Endothelial cell of umbilical vein (primary cell): Measurements from ENCODE around the gene ROPN1L. TPM values are rescaled to one million over a fixed set of nuclear protein-coding genes. Genes with fewer than 3 reads are reported as not detected.

ENCODE experiments used
- BruUV-seq: library from RNA; stranded (reverse); fragments of 400-500 nt; replicated peaks from 2 replicates; lab custom pipeline; 2021; lab: Mats Ljungman, UMichigan
- CTCF ChIA-PET: fragments of 300-600, 350-600 bp; sonication (Branson Sonifier 250); formaldehyde crosslinking; loops from one replicate; lab custom pipeline; 2021; ENCODE audit warnings: antibody characterized with exemption, inconsistent platforms; lab: Charles Lee
- POLR2A ChIA-PET: fragments of 300-600, 350-600 bp; sonication (Branson Sonifier 250); formaldehyde crosslinking; loops from one replicate; lab custom pipeline; 2021; ENCODE audit warnings: antibody characterized with exemption, inconsistent platforms; lab: Charles Lee
- DNase-seq: peaks from one replicate; pipeline ENCODE4 v3.0.0-alpha.2; 2011; ENCODE audit warnings: low read depth, low spot score
- FAIRE-seq: peaks from 2 replicates; lab custom pipeline; 2011; peaks lifted over from hg19 to GRCh38; lab: Jason Lieb, UNC
- H2AFZ ChIP-seq: 2 replicates; pipeline ENCODE4 v1.6.0; 2012; ENCODE audit warnings: low read depth, low read length, control low read depth, inconsistent platforms
- H3K27ac ChIP-seq: 2 replicates; pipeline ENCODE4 v1.5.1; 2011; ENCODE audit warnings: low read depth, mild to moderate bottlenecking, control low read depth, low read length, moderate library complexity; ENCODE audit not compliant: insufficient read depth
- H3K27me3 ChIP-seq, 2 experiments: 2 replicates each; pipeline versions ENCODE4 v1.6.0 to v1.6.1; 2011; ENCODE audit warnings: low read length in 2 of 2, mixed read lengths in 1 of 2; ENCODE audit not compliant: control insufficient read depth in 2 of 2, insufficient read depth in 2 of 2
- H3K36me3 ChIP-seq, 2 experiments: 2 replicates in 1 of 2; 3 replicates in 1 of 2; pipeline ENCODE4 v1.5.1; 2011; ENCODE audit warnings: low read length in 2 of 2, mild to moderate bottlenecking in 1 of 2, moderate library complexity in 1 of 2; ENCODE audit not compliant: control insufficient read depth in 2 of 2, insufficient read depth in 2 of 2; ENCODE audit errors: extremely low read depth in 1 of 2
- H3K4me1 ChIP-seq: 3 replicates; pipeline ENCODE4 v1.5.1; 2011; ENCODE audit warnings: mild to moderate bottlenecking, low read length; ENCODE audit not compliant: control insufficient read depth, insufficient read depth; ENCODE audit errors: extremely low read depth
- H3K4me2 ChIP-seq: 2 replicates; pipeline ENCODE4 v1.6.1; 2011; ENCODE audit warnings: low read length, control low read depth, mixed read lengths; ENCODE audit not compliant: insufficient read depth
- H3K4me3 ChIP-seq, 3 experiments: fragments of 200-600 bp in 1 of 3; sonication (generic), shearing (Covaris generic) in 1 of 3; replicated peaks in 1 of 3; 2 replicates each; pipeline ENCODE4 v1.5.1; 2011 to 2016; ENCODE audit warnings: control low read depth in 3 of 3, low read length in 3 of 3, mild to moderate bottlenecking in 2 of 3, inconsistent platforms in 1 of 3, low read depth in 1 of 3, moderate library complexity in 1 of 3; ENCODE audit not compliant: insufficient read depth in 1 of 3
- H3K79me2 ChIP-seq: 2 replicates; pipeline ENCODE4 v1.6.0; 2012; ENCODE audit warnings: low read length, inconsistent platforms; ENCODE audit not compliant: control insufficient read depth, insufficient read depth
- H3K9ac ChIP-seq: replicated peaks from 2 replicates; pipeline ENCODE3; 2011; ENCODE audit warnings: low read length, control low read depth; ENCODE audit not compliant: insufficient read depth; ENCODE audit errors: extremely low read depth
- H3K9me1 ChIP-seq: replicated peaks from 3 replicates; pipeline ENCODE4 v1.6.0; 2011; ENCODE audit warnings: mild to moderate bottlenecking, low read length; ENCODE audit not compliant: control insufficient read depth, insufficient read depth; ENCODE audit errors: extremely low read depth
- H3K9me3 ChIP-seq: replicated peaks from 2 replicates; pipeline ENCODE4 v1.5.1; 2012; ENCODE audit warnings: low read length, inconsistent platforms; ENCODE audit not compliant: control insufficient read depth, insufficient read depth
- H4K20me1 ChIP-seq: replicated peaks from 2 replicates; pipeline ENCODE3; 2011; ENCODE audit warnings: mild to moderate bottlenecking, low read length; ENCODE audit not compliant: control insufficient read depth, insufficient read depth; ENCODE audit errors: extremely low read depth
- EZH2 ChIP-seq: IDR thresholded peaks from 2 replicates; pipeline ENCODE4 v1.6.1; 2012; ENCODE audit warnings: borderline replicate concordance, low read depth, mild to moderate bottlenecking, moderate library complexity, low read length, inconsistent platforms; ENCODE audit not compliant: severe bottlenecking
- FOS ChIP-seq: IDR thresholded peaks from 2 replicates; pipeline ENCODE4 v1.6.1; 2011; ENCODE audit warnings: mild to moderate bottlenecking, low read length, moderate library complexity, borderline replicate concordance; ENCODE audit not compliant: insufficient read depth
- GATA2 ChIP-seq: IDR thresholded peaks from 2 replicates; pipeline ENCODE4 v1.7.0; 2011; ENCODE audit warnings: low read depth, mild to moderate bottlenecking, moderate library complexity, mixed read lengths, low read length; ENCODE audit not compliant: insufficient read length, insufficient read depth
- JUN ChIP-seq: IDR thresholded peaks from 2 replicates; pipeline ENCODE4 v1.6.1; 2011; ENCODE audit warnings: borderline replicate concordance, low read depth; ENCODE audit not compliant: insufficient read length, insufficient read depth
- MYC ChIP-seq: IDR thresholded peaks from one replicate; pipeline ENCODE4 v1.6.1; 2011; ENCODE audit warnings: mild to moderate bottlenecking, low read depth, low read length
- POLR2A ChIP-seq: IDR thresholded peaks from 2 replicates; pipeline ENCODE4 v1.6.1; 2012; ENCODE audit warnings: low read depth, mild to moderate bottlenecking, control low read depth, low read length
- POLR2AphosphoS5 ChIP-seq: IDR thresholded peaks from 2 replicates; pipeline ENCODE4 v1.6.1; 2012; ENCODE audit warnings: low read depth, mild to moderate bottlenecking, control low read depth, low read length, moderate library complexity; ENCODE audit not compliant: insufficient read depth
- dilution Hi-C: fragments of 300-500 bp; cut with MboI; formaldehyde crosslinking; loops from one replicate; pipeline ENCODE4 v1.15.0; 2019; ENCODE audit warnings: low sequenced_read_pairs; ENCODE audit not compliant: extremely low pct_ligation_motif_present
- intact Hi-C: fragments of 100-400 bp; cut with micrococcal nuclease; formaldehyde crosslinking; loops from one replicate; pipeline ENCODE4 v1.10.0; 2022
- polyA plus RNA-seq, 4 experiments: library from polyadenylated mRNA; depleted of rRNA in 3 of 4; stranded (reverse) in 3 of 4; unstranded in 1 of 4; fragments of >200 nt; gene quantifications; 2 replicates each; pipeline versions ENCODE4 v1.2.1 to v1.2.3, GENCODE V29; 2011 to 2012; ENCODE audit warnings: missing spikeins in 1 of 4
- total RNA-seq: library from RNA; stranded (reverse); gene quantifications from 2 replicates; pipeline ENCODE4 v1.2.3, GENCODE V29; 2021
- TF ChIP-seq, protein P1 (sequence below): IDR thresholded peaks from 2 replicates; pipeline ENCODE4 v1.6.1; 2011; ENCODE audit not compliant: insufficient read depth, insufficient read length
- TF ChIP-seq, protein P2 (sequence below), 2 donors: IDR thresholded peaks; 1 replicate in 1 of 2; 2 replicates in 1 of 2; pipeline ENCODE4 v1.5.1; 2011; ENCODE audit warnings: low read length in 2 of 2, mild to moderate bottlenecking in 2 of 2, moderate library complexity in 2 of 2, control low read depth in 1 of 2, inconsistent platforms in 1 of 2, low read depth in 1 of 2; ENCODE audit not compliant: insufficient read depth in 1 of 2; ENCODE audit errors: extremely low read depth in 1 of 2

Gene ROPN1L
- total and polyA plus RNA-seq, 2 donors (not counting 3 experiments of a cell fraction or from before 2014, with no cell fraction given): 0.30 to 0.60 TPM

GRCh38 chr5:10409504-10409903, 32.2 kb upstream of the ROPN1L start:
- dilution Hi-C loops (loop anchor here (25.0 kb wide), 1 partner anchor 147 kb away; the partner anchor contains the start of gene CCT5), intact Hi-C loops (no loop called here)
- H2AFZ ChIP-seq: no peak overlapping the region
- no peak overlapping the region for H3K9ac ChIP-seq
- FAIRE-seq: no peak
- TF ChIP-seq JUN (no peak), FOS (no peak), POLR2A (no peak), GATA2 (no peak), MYC (no peak), POLR2AphosphoS5 (no peak), EZH2 (no peak)
- TF ChIP-seq, protein P1, sequence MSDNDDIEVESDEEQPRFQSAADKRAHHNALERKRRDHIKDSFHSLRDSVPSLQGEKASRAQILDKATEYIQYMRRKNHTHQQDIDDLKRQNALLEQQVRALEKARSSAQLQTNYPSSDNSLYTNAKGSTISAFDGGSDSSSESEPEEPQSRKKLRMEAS: no peak
- TF ChIP-seq, protein P2, sequence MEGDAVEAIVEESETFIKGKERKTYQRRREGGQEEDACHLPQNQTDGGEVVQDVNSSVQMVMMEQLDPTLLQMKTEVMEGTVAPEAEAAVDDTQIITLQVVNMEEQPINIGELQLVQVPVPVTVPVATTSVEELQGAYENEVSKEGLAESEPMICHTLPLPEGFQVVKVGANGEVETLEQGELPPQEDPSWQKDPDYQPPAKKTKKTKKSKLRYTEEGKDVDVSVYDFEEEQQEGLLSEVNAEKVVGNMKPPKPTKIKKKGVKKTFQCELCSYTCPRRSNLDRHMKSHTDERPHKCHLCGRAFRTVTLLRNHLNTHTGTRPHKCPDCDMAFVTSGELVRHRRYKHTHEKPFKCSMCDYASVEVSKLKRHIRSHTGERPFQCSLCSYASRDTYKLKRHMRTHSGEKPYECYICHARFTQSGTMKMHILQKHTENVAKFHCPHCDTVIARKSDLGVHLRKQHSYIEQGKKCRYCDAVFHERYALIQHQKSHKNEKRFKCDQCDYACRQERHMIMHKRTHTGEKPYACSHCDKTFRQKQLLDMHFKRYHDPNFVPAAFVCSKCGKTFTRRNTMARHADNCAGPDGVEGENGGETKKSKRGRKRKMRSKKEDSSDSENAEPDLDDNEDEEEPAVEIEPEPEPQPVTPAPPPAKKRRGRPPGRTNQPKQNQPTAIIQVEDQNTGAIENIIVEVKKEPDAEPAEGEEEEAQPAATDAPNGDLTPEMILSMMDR (IDR thresholded peaks at IDR 0.05; ENCODE audit: extremely low read depth in 1 of 2, insufficient read depth in 1 of 2, low read depth in 1 of 2, low read length in 2 of 2): no peak
- H3K27me3 ChIP-seq: no peaks in the 10 kb centered on the region
- H3K9me1 ChIP-seq: no peaks in the 10 kb centered on the region
- H3K4me3 ChIP-seq: no peak overlapping the region
- no TSS peak for BruUV-seq
- POLR2A ChIA-PET: no interaction called here
- no peaks in the 10 kb centered on the region for H3K4me1 ChIP-seq
- H4K20me1 ChIP-seq: no peaks in the 10 kb centered on the region
- no peaks in the 10 kb centered on the region for H3K79me2 ChIP-seq
- H3K36me3 ChIP-seq: peaks cover 20 to 31% of the 10 kb centered on the region in 2 experiments
- H3K4me2 ChIP-seq: no peak overlapping the region
- H3K9me3 ChIP-seq: no peaks in the 10 kb centered on the region
- no peak for DNase-seq
- no peak overlapping the region for H3K27ac ChIP-seq
- CTCF ChIA-PET: interaction anchor here (0.8 to 2.0 kb wide), 2 partner anchors 14 to 126 kb away, joined by 3 to 4 read pairs; no protein-coding TSS in a partner anchor
